Activated CD4-positive, CD25-positive, alpha-beta regulatory T cell treated with anti-CD3 and anti-CD28 coated beads, Interleukin-2, amount 50 U/mL, for 72 hours (primary cell): ENCODE results near the gene VEGFA.

Source experiments
- DNase-seq: peaks from one replicate; pipeline ENCODE4 v3.0.0; 2021

The VEGFA gene

DNA sequence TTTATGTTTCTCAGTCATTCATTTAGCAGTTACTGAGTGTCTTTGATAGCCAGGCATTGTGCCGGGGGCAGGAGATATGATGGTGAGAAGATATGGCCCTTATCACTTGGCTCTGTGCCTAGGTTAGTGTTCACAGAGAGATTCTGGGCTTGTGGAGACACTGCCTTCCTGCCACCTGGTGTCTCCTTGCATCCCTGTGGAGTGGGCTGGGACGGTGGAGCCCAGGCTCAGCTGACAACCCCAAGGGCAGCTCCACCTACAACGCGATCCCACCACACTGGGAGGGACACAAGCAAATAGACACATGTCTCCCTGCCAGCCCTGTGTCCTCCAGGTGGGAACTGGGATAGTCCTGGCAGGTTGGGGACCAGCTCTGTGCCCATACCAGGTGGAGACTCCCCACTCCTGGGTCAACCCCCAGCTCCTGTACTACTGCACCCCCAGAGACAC is 30.3 kb upstream of the VEGFA start:
- no peak for DNase-seq

DNA sequence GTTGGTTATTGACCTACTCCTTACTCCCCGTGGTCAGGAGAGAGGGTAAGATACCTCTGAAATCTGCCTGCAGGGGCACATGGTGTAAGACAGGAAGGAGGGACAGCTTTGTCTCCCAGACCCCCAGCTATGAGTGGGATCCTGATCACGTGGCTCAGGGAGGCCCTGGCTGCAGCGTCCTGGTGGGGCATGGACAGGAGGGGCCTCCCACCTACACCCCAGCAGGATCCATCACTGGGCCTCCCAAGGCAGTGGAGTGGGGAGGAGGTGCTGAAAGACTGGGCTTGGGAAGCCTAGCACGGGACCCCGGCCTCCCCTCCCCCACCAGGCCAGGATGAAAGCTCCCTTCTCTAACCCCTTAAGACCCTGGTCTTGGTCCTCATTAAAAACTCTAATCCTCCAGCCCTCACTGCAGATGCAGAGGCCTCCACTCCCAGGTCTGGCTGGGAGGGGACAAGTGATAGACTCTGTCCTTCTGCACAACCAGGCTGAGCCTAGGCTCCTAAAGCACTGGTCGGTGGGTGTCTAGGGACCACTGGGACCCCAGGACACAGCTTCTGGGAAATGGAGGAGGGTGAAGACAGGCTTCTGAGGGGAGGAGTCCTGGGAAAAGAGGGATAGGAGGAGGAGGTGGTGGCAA is 29.6 kb upstream of the VEGFA start:
- DNase-seq, result no peak

DNA sequence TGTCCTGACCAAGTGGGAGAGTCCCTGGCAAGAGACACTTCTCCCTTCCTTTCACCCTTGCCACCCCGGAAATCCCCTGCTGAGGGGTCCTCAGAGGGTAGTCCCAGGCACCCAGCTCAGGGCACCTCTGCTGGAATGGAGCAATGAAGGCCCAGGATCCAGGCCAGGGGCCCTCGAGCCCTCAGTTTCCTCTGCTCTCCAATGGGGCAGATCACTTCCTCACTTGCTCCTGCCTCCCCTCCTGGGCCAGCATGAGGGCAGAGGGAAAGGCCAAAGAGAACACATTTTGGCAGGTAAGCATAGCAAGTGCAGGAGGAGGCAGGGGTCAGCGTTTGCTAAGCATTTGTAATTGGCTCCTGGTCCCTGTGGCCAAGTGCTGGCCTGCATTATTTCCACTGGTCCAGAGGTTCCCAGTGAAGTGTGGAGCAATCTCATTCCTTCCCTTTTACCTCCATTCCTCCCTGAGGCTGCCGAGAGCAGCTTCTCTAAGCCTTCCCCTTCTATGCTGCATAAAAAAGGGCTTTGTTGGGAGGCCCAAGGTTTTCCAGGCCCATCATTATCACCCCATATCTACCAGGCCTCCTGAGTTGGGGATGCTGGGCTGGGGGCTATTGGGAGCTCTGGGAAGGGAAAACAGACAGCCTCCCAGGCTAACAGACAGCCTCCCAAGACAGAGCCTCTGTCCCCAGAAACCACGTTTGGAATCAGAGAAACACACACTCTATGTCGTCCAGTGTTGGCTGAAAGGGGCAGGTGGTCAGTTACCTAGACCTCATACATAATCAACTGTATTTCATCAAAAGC is 28.8 kb upstream of the VEGFA start:
- DNase-seq, result no peak

DNA sequence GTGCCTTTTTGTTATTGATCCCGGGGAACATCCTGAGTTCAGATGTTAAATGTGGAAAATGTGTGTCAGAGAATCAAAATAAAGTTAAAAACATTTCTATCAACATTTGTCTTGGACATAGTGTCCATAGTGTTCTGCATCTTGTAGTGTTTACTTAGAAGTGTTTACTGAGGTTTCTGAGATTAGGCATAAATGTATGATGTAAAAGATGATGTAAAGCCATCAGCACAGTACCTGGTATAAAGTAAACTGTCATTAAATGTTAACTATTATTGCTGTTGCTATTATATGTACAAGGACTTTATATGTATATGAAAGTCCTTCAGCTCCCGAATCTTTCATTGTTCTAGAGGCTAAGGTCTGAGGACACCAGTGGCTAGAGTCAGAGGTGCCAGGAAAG is 28.2 kb upstream of the VEGFA start:
- DNase-seq, result no peak

DNA sequence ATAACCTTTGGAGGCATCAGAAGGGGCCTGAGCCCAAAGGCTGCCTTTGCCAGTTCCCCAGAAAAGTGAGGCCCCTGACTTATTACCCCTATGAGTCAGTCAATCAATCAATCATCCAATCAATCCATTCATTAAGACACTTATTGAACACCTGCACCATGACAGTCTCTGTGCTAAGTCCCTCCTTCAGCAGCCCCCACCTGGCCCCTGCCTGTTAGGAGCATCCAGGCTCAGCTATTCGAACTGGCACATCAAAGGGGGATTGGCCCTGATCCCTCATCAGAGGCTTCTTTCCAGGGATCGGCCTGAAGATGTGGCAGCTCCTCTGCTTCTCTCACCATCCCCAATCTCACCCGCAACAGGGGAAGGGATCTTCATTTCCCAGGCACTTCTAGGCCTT is 27.7 kb upstream of the VEGFA start:
- DNase-seq, result no peak

DNA sequence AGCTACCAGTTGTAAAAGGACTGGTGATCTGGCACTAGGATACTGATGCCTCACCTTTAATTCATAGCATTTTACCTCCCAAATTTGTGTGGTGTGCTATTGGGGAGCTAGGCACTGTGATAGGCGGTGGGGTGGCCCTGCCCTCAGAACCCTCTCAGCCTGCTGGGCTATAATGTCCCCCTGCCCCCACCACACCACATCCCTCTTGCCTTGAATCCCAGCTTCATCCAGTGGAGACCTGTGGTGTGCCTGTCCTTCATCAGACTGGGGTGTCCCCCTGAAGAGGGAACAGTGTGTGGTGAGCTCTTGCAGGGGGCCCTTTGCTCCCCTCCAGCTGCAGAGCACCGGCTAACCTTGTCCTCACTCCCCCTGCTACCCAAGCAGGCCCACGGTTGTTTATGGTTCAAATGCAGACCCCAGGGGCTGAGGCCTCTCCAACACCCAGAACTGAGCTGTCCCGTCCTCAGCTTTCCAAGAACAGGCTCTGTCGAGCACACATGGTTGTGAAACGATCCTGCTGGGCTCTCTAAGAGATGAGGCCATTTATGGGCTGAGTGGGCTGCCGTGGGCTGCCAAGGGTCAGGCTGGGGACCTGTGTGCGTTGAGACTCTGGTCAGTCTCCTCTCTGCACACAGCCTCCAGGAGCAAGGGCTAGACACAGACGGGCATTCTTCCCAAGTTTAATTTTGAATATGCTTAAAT is 26.9 kb upstream of the VEGFA start:
- no peak for DNase-seq

DNA sequence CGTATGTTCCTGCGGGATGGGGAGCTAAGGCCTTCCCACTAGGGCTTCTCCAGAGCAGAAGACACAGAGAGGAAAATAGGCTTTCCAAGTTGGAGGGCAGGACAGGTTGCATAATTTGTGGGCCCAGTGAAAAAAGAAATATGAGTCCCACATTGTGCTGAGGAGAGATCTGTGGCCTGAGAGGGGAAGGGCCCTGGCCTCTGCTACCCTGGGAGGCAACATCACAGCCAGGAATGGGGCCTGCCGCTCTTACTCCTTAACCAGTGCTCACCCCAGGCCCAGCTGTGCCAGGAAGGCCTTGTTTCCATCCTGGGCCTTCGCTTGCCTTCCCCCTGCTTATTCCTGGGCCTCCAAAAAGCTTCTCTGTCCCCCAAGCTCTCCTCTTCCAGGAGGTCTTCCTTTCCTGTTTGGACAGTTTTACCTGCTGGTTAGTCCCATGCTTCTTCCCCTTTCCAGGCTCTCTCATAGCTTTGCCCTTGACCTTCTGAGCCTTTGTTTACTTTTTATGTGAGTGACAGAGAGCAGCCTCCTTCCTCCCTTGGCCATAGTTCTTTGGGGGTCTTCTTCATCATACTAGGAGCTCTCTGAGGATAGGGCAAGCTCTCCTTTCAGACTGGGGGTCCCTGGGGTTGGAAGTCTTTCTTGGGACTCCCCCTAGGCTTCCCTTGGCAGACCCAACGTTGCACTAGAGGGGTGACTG is 26.2 kb upstream of the VEGFA start:
- DNase-seq, result no peak

DNA sequence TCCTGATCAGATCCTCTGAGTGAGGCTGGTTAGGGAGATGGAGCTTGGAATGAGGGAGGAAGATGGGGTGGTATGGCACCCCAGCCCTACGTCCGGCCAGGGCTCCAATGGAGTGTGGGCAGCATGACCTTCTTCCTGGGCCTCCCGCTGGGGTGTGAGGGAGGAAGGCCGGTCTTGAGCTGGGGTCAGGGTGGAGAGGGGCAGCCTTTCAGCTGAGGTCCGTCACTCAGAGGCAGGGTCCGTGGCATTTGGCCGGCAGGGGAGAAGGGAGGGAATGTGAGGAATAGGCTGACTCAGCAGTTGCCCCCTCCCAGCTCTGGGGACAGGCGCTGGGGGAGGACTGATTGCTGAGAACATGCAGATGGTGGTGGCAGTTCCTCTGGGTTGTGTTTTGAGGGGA is 25.5 kb upstream of the VEGFA start:
- no peak for DNase-seq

DNA sequence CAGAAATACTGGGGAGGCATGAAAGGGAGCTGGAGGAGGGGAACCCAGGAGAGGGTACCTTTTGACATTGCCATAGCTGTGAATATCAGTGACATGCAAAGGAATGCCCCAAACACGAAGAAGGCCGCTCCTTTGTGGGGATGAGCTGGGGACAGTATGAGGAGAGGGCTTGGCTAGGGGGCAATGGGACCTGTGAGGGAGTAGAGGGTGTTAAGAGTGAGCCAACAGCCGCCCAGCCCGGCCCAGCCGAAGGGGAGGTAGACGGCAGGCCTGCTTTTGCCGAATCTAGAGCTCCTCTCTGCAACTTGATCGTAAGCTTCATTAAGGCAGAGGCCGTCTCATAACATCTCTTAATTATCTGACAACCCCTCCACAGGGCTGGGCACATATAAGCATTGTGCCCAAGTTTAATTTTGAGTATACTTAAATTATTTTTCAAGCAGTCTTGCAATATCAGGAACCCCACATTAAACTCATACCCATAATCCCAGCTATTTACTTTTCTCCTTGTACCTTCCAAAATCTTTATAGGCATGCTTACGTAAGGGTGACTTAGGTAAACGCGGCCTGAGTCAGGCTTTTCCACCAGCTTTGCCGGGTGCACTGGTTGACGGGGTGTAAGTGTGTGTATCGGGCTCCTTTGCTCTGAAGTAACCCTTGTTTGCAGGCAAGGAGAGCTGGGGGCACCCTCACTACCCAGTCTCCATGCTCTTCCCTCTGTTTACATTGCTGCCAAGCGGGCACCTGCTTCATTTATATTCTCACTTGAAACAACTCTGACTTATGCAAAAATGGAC is 24.9 kb upstream of the VEGFA start:
- DNase-seq, result no peak

DNA sequence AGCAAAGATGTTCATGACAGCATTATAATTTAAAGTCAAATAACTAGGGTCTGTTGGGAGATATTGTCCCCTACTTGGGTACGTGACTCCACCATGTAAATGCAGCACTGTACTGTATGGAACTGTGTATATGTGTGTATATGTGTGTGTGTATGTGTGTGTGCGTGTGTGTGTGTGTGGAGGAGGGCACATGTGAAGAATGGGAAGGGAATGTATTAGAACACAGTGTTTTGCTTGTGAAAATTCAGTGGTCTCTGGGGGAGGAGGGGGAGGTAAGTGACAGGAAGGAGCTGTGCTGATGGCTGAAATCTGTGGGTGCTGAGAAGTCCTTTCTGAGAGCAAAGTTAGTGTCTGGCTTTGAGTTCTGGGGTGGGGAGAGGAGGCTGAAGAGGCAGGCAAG is 23.9 kb upstream of the VEGFA start:
- DNase-seq, result no peak

DNA sequence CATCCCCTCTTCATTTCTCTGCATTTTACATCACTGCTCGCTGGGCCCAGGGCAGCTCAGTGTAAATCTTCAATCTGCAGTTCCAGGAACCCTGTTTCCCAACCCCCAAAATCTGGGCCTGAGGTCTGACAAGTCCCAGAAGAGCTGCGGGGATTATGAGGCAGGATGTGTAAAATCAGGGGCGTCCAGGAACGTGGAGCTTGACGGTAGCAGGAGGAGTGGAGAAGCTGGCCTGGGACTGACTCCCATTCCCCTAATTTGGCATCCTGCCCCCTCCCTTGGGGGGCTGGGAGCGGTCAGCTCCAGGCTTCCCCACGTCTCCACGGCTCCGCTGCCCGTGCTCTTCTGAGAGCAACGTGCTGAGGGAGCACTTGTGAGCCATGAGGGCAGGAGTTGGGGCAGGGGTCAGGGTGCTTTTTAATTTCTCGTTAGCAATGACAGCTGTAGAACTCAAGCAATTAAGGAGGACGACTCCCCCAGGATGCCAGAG is 23.4 kb upstream of the VEGFA start:
- no peak for DNase-seq

DNA sequence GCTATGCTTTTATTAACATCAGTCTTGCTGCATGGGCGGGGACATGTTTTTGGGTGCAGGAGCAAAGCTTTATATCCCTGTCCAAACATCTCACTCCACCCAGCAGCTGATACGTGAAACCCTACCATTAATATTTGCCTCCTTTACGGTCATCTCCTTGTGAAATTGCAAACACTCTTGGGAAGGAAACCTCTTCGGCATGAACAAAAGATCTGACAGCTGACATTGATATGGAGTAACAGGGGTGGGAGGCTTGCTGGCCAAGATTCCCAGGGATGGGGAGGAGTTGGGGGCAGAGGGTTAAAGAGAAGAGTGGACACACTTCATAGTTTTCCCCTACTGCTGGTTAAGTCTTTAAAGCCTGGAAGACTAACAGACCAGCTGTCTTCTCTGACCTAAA is 22.2 kb upstream of the VEGFA start:
- no peak for DNase-seq

DNA sequence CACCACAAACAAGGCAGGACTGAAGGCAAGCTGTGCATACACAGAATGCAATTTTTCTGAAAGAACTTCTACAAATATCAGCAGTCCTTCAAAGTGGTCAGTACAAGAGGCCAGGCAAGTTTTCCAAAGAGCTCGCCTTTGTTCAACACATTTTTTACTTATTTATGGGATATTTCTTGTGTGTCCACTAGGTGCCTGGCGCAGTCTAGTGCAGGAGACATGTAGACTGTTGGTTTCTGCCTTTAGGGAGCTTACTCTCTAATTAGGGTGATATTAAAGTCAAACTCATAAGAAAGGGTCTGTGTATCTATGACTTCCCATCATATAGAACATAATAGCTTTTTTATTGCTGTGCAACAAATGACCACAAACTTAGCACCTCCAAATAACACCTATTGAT is 21.2 kb upstream of the VEGFA start:
- no peak for DNase-seq

DNA sequence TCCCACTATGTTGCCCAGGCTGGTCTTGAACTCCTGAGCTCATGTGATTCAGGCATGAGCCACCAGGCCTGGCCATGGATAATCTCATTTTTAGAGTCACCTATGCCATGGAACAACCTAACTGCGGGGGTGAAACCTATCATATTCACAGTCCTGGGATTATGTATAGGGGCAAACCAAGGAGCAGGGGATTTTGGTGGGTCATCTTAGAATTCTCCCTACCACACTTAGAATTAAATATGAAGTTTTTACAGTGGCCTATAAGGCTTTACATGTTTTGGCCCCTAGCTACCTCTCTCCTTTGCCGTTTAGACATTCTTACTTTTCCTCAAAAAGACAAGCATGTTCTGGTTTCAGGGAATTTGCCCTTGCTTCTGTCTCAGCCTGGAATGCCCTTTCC is 20.6 kb upstream of the VEGFA start:
- no peak for DNase-seq

DNA sequence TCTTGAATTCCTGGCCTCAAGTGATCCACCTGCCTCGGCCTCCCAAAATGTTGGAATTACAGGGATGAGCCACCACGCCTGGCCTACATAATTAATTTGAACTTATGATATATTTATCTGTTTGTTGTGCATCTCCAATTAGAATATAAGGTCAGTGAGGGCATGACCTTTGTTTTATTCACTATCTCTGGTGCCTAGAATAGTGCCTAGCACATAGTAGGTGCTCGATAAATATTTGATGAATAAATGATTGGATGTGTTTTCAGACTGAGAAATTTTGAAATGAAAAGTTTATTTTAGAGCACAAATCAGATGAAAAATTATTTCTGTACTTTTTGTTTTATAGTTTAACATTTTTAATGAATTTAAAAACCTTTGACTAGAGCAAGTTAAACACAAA is 19.4 kb upstream of the VEGFA start:
- DNase-seq, result no peak

DNA sequence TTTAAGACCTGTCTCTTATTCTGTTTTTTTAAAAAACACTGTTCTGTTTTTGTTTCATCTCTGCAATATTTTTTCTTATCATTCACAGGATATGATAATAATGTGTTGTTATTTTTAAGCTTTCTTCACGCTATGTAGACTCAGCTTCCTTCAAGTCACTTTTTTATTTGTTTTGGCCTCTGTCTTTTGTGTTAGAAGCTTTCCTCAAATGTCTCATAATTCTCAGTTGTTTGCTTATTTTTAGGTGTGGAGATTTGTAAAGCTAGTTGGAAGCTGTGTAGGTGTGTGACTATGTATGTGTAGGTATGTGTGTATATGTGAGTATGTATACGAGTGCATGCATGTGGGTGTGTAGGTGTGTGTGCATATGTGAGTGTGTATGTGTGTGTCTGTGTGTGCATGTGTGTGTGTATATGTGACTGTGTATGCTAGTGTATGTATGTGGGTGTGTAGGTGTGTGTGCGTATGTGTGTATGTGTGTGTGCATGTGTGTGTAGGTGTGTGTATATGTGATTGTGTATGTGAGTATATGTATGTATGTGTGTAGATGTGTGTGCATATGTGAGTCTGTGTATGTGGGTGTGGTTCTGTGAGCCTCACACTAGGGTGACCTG is 16.3 kb upstream of the VEGFA start:
- no peak for DNase-seq

DNA sequence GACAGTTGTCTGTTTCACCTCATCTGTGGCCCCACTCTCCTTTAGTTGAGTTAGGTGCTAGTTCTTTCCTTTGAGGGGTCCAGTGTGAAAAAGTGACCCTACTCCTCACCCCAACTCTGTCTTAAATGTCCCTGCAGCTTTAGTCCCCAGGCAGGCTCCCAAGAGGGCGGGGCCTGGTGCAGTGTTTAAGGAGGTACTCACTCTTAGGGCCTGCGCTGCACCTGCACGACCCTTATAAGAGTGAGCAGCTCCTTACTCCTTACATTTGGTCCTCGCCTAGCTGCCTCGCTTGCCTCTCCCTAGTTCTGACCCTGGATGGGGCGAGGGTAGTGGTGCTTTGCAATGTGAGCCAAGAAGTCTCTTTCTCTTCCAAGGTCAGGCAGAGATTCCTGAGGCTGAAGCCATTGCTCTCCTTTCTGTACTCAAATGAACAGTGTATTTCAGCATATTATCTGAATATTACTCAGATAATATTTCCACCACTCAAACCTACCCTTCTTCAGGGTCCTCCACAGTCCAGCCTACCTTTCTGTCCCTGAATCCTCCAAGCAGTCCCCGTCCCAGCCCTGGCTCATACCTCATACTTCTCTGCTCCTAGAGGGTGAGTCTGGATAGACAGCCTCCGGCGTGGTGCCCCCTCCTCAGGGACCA is 11.9 kb upstream of the VEGFA start:
- no peak for DNase-seq

DNA sequence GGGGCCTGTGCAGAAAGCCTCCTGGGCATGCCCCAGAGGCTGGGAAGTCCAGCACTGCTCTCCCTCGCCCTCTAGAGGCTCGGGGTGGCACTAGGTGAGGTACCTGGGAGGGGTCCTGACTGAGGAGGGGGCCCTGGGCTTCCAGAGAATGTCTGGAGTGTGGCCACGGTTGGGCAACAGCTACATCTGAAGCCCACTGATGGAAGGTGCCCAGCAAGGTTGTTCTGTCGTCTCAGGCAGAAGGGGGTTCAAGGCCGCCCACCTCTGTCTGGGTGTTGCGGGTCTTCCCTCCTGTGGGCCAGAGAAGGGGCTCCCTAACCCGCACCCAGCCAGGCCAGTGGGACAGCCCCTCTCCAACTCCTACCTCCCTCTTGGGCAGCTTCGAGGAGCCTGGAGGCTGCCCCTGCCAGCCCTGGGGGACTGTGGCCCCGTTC is 11.4 kb upstream of the VEGFA start:
- DNase-seq, result no peak

DNA sequence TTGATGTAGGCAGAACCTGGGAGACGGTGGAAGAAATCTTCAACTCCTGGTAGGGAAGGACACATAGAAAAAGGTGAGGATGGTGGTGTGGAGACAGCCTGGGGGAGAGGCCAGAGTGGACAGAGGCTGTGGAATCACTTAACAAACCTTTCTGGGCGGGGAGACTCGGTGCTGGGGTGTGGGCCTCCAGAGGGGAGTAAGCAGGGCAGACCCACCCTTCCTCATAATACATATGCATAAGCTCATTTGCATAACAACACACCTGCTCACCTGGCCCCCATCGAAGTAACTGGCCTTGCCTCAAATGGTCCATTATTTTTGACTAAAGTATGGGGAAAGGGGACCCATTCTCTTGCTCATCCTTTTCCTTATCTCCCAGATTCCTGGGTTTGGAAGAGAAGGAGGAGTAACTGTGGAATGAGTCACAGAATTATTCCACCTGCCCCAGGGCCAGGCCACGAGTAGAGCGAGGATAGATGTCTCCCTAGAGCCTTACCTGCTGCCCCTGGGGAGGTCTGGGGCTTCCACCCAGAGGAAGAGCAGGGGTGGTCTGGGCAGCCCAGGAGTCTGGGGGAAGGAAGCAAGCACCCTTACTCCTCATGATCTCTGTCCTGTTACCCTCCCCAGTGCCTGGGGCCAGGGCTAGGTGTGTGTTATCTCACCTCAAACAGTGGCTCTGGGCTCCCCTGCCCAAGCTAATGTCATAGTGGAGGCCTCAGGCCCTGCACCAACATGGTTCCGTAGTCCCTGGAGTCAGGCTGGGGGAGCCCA is 10.7 kb upstream of the VEGFA start:
- DNase-seq, result no peak

DNA sequence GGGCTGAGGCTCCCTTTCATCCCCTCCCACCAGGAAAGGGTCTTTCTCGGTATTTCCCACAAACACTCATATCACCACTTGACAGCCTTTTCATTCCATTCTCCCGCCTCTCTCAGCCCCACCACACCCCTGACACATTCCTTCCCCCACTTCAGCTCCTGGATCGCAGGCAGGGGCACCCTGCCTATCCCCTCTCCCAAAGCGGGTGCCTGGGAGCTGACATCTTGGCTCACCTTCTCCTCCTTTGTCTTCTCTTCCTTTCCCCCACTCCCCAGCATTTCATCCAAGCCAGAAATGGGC is 10.2 kb upstream of the VEGFA start:
- DNase-seq, result no peak
